A549 (cell line): ENCODE results near the gene RAI14. TPM values are rescaled to one million over a fixed set of nuclear protein-coding genes. Genes with fewer than 3 reads are reported as not detected.

ENCODE experiments used
- ATAC-seq, 2 experiments: fragments of 200-7000 bp in 1 of 2; fragments of >200 bp in 1 of 2; cut with Nextera tagmentation in 1 of 2; cut with Tn5 transposase in 1 of 2; 3 replicates each; pipeline versions ENCODE4 v1.8.0 to v1.9.1; 2018 to 2020; ENCODE audit warnings: mild to moderate bottlenecking in 1 of 2, moderate library complexity in 1 of 2
- CTCF ChIA-PET: fragments of 300-600 bp; sonication (Branson Sonifier 250); formaldehyde crosslinking; extraction: SDS; loops from one replicate; lab custom pipeline; 2021; ENCODE audit warnings: antibody characterized with exemption, inconsistent platforms; lab: Yijun Ruan, JAX
- POLR2A ChIA-PET: fragments of 350-600 bp; formaldehyde crosslinking; extraction: SDS; loops from one replicate; lab custom pipeline; 2021; ENCODE audit warnings: antibody characterized with exemption, inconsistent platforms; lab: Yijun Ruan, JAX
- DNase-seq, 2 experiments: peaks; one replicate each; pipeline versions ENCODE4 v3.0.0 to v3.0.0-alpha.2; 2011 to 2016; ENCODE audit warnings: low read depth in 1 of 2, low spot score in 1 of 2
- FAIRE-seq: peaks from 2 replicates; lab custom pipeline; 2011; peaks lifted over from hg19 to GRCh38; lab: Jason Lieb, UNC
- H3K27ac ChIP-seq, 2 experiments: fragments of >200 bp; sonication (Bioruptor Twin); formaldehyde crosslinking; 3 replicates each; pipeline ENCODE4 v1.5.1; 2016 to 2017
- H3K4me1 ChIP-seq: fragments of >200 bp; sonication (Bioruptor Twin); formaldehyde crosslinking; 3 replicates; pipeline ENCODE4 v1.6.1; 2016
- H3K4me2 ChIP-seq: fragments of >200 bp; sonication (Bioruptor Twin); formaldehyde crosslinking; 3 replicates; pipeline ENCODE4 v1.6.1; 2016
- H3K4me3 ChIP-seq: fragments of >200 bp; sonication (Bioruptor Twin); formaldehyde crosslinking; 3 replicates; pipeline ENCODE4 v1.5.1; 2016
- H3K9me3 ChIP-seq: fragments of >200 bp; sonication (Bioruptor Twin); formaldehyde crosslinking; 3 replicates; pipeline ENCODE4 v1.6.1; 2016
- CTCF ChIP-seq: fragments of >200 bp; sonication (Bioruptor Twin); formaldehyde crosslinking; IDR thresholded peaks from 3 replicates; pipeline ENCODE4 v1.5.1; 2016
- FOSB ChIP-seq: fragments of 250-450 bp; sonication (Bioruptor Pico); IDR thresholded peaks from 2 replicates; pipeline ENCODE4 v1.5.0; 2020; ENCODE audit warnings: mild to moderate bottlenecking, moderate library complexity
- FOSL2 ChIP-seq, 2 experiments: fragments of 450-650 bp in 1 of 2; fragments of >200 bp in 1 of 2; sonication (Bioruptor Twin) in 1 of 2; formaldehyde crosslinking; IDR thresholded peaks; 2 replicates each; pipeline versions ENCODE4 v1.5.0 to v1.6.1; 2016 to 2020; ENCODE audit warnings: mild to moderate bottlenecking in 1 of 2, moderate library complexity in 1 of 2
- HES2 ChIP-seq: fragments of >200 bp; sonication (Bioruptor Twin); formaldehyde crosslinking; IDR thresholded peaks from 2 replicates; pipeline ENCODE4 v1.6.1; 2016
- KDM5A ChIP-seq: fragments of 200-600 bp; sonication (generic); IDR thresholded peaks from 2 replicates; pipeline ENCODE4 v1.6.1; 2016; ENCODE audit warnings: antibody characterized with exemption, mild to moderate bottlenecking
- NFE2L2 ChIP-seq: fragments of 150-350 bp; conservative IDR thresholded peaks from 2 replicates; pipeline ENCODE4 v1.6.1; 2014; ENCODE audit warnings: low read length
- NR3C1 ChIP-seq: fragments of >200 bp; sonication (Bioruptor Twin); formaldehyde crosslinking; IDR thresholded peaks from 3 replicates; pipeline ENCODE4 v1.6.1; 2017
- PBX3 ChIP-seq: IDR thresholded peaks from 2 replicates; pipeline ENCODE4 v1.6.1; 2012
- PHF8 ChIP-seq: fragments of 200-600 bp; sonication (generic); IDR thresholded peaks from 2 replicates; pipeline ENCODE4 v1.6.1; 2016; ENCODE audit warnings: low read depth, mild to moderate bottlenecking, antibody characterized with exemption, moderate library complexity, borderline replicate concordance
- POLR2A ChIP-seq: IDR thresholded peaks from 2 replicates; pipeline ENCODE4 v1.6.1; 2012; ENCODE audit warnings: mild to moderate bottlenecking, low read length
- RCOR1 ChIP-seq: fragments of 150-350 bp; IDR thresholded peaks from 2 replicates; pipeline ENCODE4 v1.6.1; 2014; ENCODE audit warnings: antibody characterized with exemption, low read length, low read depth
- REST ChIP-seq: fragments of 200-600 bp; sonication (generic); IDR thresholded peaks from 2 replicates; pipeline ENCODE4 v1.6.1; 2016; ENCODE audit warnings: antibody characterized with exemption, mild to moderate bottlenecking, moderate library complexity
- RFX5 ChIP-seq: fragments of 450-650 bp; IDR thresholded peaks from 2 replicates; pipeline ENCODE4 v1.7.1; 2014; ENCODE audit warnings: antibody characterized with exemption, mild to moderate bottlenecking, moderate library complexity
- RNF2 ChIP-seq: fragments of 200-600 bp; sonication (generic); IDR thresholded peaks from 2 replicates; pipeline ENCODE4 v1.6.1; 2016; ENCODE audit warnings: low read depth, mild to moderate bottlenecking, antibody characterized with exemption, moderate library complexity, borderline replicate concordance
- TFCP2L1 ChIP-seq: fragments of 250-450 bp; sonication (Bioruptor Pico); IDR thresholded peaks from 2 replicates; pipeline ENCODE4 v1.5.0; 2021; ENCODE audit warnings: mild to moderate bottlenecking
- TP53 ChIP-seq: fragments of 250-450 bp; sonication (Bioruptor Pico); IDR thresholded peaks from 2 replicates; pipeline ENCODE4 v1.5.0; 2021; ENCODE audit warnings: mild to moderate bottlenecking, moderate library complexity
- ZFP36 ChIP-seq: fragments of 450-650 bp; IDR thresholded peaks from 2 replicates; pipeline ENCODE4 v1.6.1; 2014; ENCODE audit warnings: borderline replicate concordance; ENCODE audit not compliant: partially characterized antibody
- ZNF302 ChIP-seq: fragments of 250-450 bp; sonication (Bioruptor Pico); IDR thresholded peaks from 2 replicates; pipeline ENCODE4 v1.9.0; 2021; ENCODE audit warnings: inconsistent platforms, mild to moderate bottlenecking, moderate library complexity
- ZSCAN20 ChIP-seq: fragments of 250-450 bp; sonication (Bioruptor Pico); IDR thresholded peaks from 2 replicates; pipeline ENCODE4 v1.8.0; 2022; ENCODE audit warnings: mild to moderate bottlenecking, moderate library complexity
- WGBS: methylation state at CpG from one replicate; pipeline ENCODE4 v1.1.6; 2017; ENCODE audit errors: missing lambda C conversion rate; 5-methylcytosine and 5-hydroxymethylcytosine counted together
- polyA plus RNA-seq, 4 experiments: library from polyadenylated mRNA; depleted of rRNA in 3 of 4; stranded (reverse); fragments of >200 nt; fragmentation: RNase III in 1 of 4; extraction: RNeasy Plus Mini Kit Qiagen cat#74134 plus additional on column Dnase treatment in 1 of 4; gene quantifications; 2 replicates in 3 of 4; 3 replicates in 1 of 4; pipeline ENCODE4 v1.2.3, GENCODE V29; 2011 to 2017

RAI14 gene
- polyA plus RNA-seq, 2 of the 4 experiments (the other 2 are of a cell fraction), result 71.9 to 97.7 TPM

GRCh38 chr5:34736445-34737115 lies 80.5 kb downstream of the RAI14 start (continued):
- TF ChIP-seq REST (no peak), RNF2 (no peak)

DNA sequence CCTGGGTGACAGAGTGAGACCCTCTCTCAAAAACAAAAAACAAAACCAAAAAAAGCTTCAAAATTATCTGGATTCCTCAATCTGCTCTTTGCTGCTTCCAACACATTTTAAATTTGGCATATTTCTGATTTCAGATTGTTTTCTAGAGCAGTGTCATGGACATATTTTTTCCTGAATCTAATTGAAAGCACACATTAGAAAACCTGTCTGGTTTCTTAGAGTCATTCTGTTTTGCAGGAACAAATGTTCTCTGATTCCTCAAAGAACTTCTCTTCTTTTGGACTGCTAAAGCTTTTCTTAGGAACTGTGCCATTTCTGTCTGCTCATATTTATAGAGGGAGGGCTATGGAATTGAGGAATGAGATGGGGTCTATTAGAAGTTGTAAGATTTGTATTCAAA lies 81.6 kb downstream of the RAI14 start:
- H3K9me3 ChIP-seq, result no peaks in the 10 kb centered on the region
- peak overlapping the region in 1 of 2 experiments; percentile 37; a peak in 2 of 6 replicates for H3K27ac ChIP-seq
- TF ChIP-seq RCOR1, result no peak
- TF ChIP-seq NR3C1, result no peak
- TF ChIP-seq ZSCAN20 (CRISPR knock-in tag), result no peak
- no peak for TF ChIP-seq HES2
- TF ChIP-seq, all 56 proteins: peak for 0
- H3K4me2 ChIP-seq, result no peak overlapping the region
- no peak for DNase-seq
- no peak for FAIRE-seq
- ATAC-seq, result no peak
- POLR2A ChIA-PET, result no interaction called here
- CTCF ChIA-PET, result interaction anchor here (1.0 to 2.8 kb wide), 4 partner anchors 17 to 252 kb away, joined by 4 to 9 read pairs (median 6); no protein-coding TSS in a partner anchor
- H3K4me1 ChIP-seq, result peaks cover 49% of the 10 kb centered on the region
- no peak overlapping the region for H3K4me3 ChIP-seq

- CTCF ChIA-PET, result interaction anchor here (1.0 to 2.8 kb wide), 4 partner anchors 16 to 253 kb away, joined by 4 to 9 read pairs (median 6); no protein-coding TSS in a partner anchor
- 100% methylated on average over 1 of the region's 1 CpG for WGBS
- POLR2A ChIA-PET, result no interaction called here
These were observed 82.3 kb downstream of the RAI14 start for GRCh38 chr5:34738381-34738780.

More at GRCh38 chr5:34738381-34738780, 82.3 kb downstream of the RAI14 start:
- FAIRE-seq, result no peak
- DNase-seq, result no peak
- no peaks in the 10 kb centered on the region for H3K9me3 ChIP-seq
- ATAC-seq, result no peak
- H3K27ac ChIP-seq, result no peak overlapping the region
- H3K4me2 ChIP-seq, result no peak overlapping the region
- TF ChIP-seq TFCP2L1, result no peak
- TF ChIP-seq NFE2L2, result no peak
- no peak for TF ChIP-seq ZFP36
- no peak for TF ChIP-seq KDM5A
- no peak for TF ChIP-seq FOSB (CRISPR knock-in tag)
- no peak for TF ChIP-seq ZNF302 (CRISPR knock-in tag)
- no peak for TF ChIP-seq RFX5
- no peak for TF ChIP-seq CTCF
- no peak for TF ChIP-seq PBX3
- TF ChIP-seq FOSL2 (IDR thresholded peaks at IDR 0.05), result no peak
- TF ChIP-seq FOSL2 (CRISPR knock-in tag; IDR thresholded peaks at IDR 0.05), result no peak
- no peak for TF ChIP-seq POLR2A
- no peak for TF ChIP-seq PHF8
- no peak for TF ChIP-seq NR3C1
- no peak for TF ChIP-seq TP53 (CRISPR knock-in tag)
- no peak overlapping the region for H3K4me3 ChIP-seq
- H3K4me1 ChIP-seq, result peaks cover 55% of the 10 kb centered on the region
